Small intestine (tissue), 4 donors: Measurements from ENCODE around the gene AFAP1L1. TPM values are rescaled to one million over a fixed set of nuclear protein-coding genes. Genes with fewer than 3 reads are reported as not detected.

Source experiments
- polyA plus RNA-seq, 4 donors: library from polyadenylated mRNA; stranded (reverse) in 3 of 4; unstranded in 1 of 4; fragments of 200-250 nt in 3 of 4; fragments of 120-200 nt in 1 of 4; gene quantifications; one replicate each; pipeline versions ENCODE4 v1.2.1 to v1.2.3, GENCODE V29; 2013
- donor health status: healthy with polysubstance abuse.
- donor health status: Bipolar disorder and iron deficiency.
- donor health status: healthy.

The AFAP1L1 gene
- polyA plus RNA-seq, 4 donors: 1.6 to 8.5 (median 6.4) TPM; not detected in 1

Other genes with a start within 250 kb of the AFAP1L1 start
- under 1 TPM in 2 of 4 donors, not detected in 2; 0.36 to 0.68 TPM for gene SH3TC2, start 208.8 kb upstream of the AFAP1L1 start, polyA plus RNA-seq
- 10 to 100 TPM in 1 of 4 donors, 1 to 10 TPM in 2, under 1 TPM in 1; 0.89 to 10.0 (median 5.3) TPM for gene ABLIM3, start 130.4 kb upstream of the AFAP1L1 start, polyA plus RNA-seq
- 10 to 100 TPM in 2 of 4 donors, 1 to 10 TPM in 2; 2.9 to 16.3 (median 8.7) TPM for gene GRPEL2, start 73.6 kb downstream of the AFAP1L1 start, polyA plus RNA-seq
- 10 to 100 TPM in 1 of 4 donors, 1 to 10 TPM in 3; 1.3 to 53.2 (median 4.5) TPM for gene PCYOX1L, start 86.2 kb downstream of the AFAP1L1 start, polyA plus RNA-seq
- 1 to 10 TPM in 1 of 4 donors, under 1 TPM in 1, not detected in 2; 0.98 to 2.1 TPM for gene IL17B, start 107.4 kb downstream of the AFAP1L1 start, polyA plus RNA-seq